ENCODE results near the gene ANKRD35. TPM values are rescaled to one million over a fixed set of nuclear protein-coding genes. Genes with fewer than 3 reads are reported as not detected.
A peak's percentile ranks its signal among the peaks of the same experiment; 100 is the strongest.

Gene ANKRD35
- total RNA-seq, 6 experiments from 2014 or later: 1.1 to 2.5 (median 1.6) TPM

- intact Hi-C loops (cut with DNase I): no loop called here
- Histone ChIP-seq H3K27ac (no peak overlapping the region), H3K4me1 (no peaks in the 10 kb centered on the region), H3K4me3 (no peak overlapping the region), H3K9me3 (no peaks in the 10 kb centered on the region), H3K36me3 (no peaks in the 10 kb centered on the region), H3K27me3 (no peaks in the 10 kb centered on the region)
- TF ChIP-seq POLR2A (IDR thresholded peaks at IDR 0.05): no peak
- no peak for TF ChIP-seq CTCF (IDR thresholded peaks at IDR 0.05)
- 84% methylated on average over 2 of the region's 2 CpGs for WGBS (ENCODE audit: insufficient coverage, low coverage, low lambda C conversion rate, missing lambda C conversion rate)
- ATAC-seq (no peak), DNase-seq (no peak)
These were observed 6.9 kb downstream of the ANKRD35 start for GRCh38 chr1:145878724-145879123.

GRCh38 chr1:145877923-145878486, 7.7 kb downstream of the ANKRD35 start:
- intact Hi-C loops (cut with DNase I): no loop called here
- no peak for TF ChIP-seq POLR2A (IDR thresholded peaks at IDR 0.05)
- no peak for TF ChIP-seq CTCF (IDR thresholded peaks at IDR 0.05)

GRCh38 chr1:145874646-145875045, 11.0 kb downstream of the ANKRD35 start:
- 100% methylated on average over 2 of the region's 12 CpGs for WGBS (ENCODE audit: insufficient coverage, low coverage, low lambda C conversion rate, missing lambda C conversion rate)
- Histone ChIP-seq H3K9me3 (no peaks in the 10 kb centered on the region), H3K27ac (no peak overlapping the region), H3K4me3 (no peak overlapping the region), H3K27me3 (no peaks in the 10 kb centered on the region), H3K36me3 (no peaks in the 10 kb centered on the region), H3K4me1 (peaks cover 0 to 16% (median 3%) of the 10 kb centered on the region in 4 donors)
- intact Hi-C loops (cut with DNase I): no loop called here
- no peak for ATAC-seq
- no peak for DNase-seq
- no peak for TF ChIP-seq POLR2A (IDR thresholded peaks at IDR 0.05)

More at GRCh38 chr1:145877923-145878486, 7.7 kb downstream of the ANKRD35 start:
- no peak overlapping the region for H3K27ac ChIP-seq
- H3K4me3 ChIP-seq: no peak overlapping the region
- H3K27me3 ChIP-seq: no peaks in the 10 kb centered on the region
- peaks cover 0 to under 1% (median 0%) of the 10 kb centered on the region in 4 donors for H3K4me1 ChIP-seq
- H3K9me3 ChIP-seq: no peaks in the 10 kb centered on the region
- H3K36me3 ChIP-seq: no peaks in the 10 kb centered on the region
- 60% methylated on average over 1 of the region's 7 CpGs for WGBS (ENCODE audit: insufficient coverage, low coverage, low lambda C conversion rate, missing lambda C conversion rate)
- DNase-seq (no peak), ATAC-seq (no peak)

GRCh38 chr1:145871994-145872924, 13.4 kb downstream of the ANKRD35 start:
- peak; percentile 74 to 86 (median 85) for DNase-seq
- TF ChIP-seq CTCF (IDR thresholded peaks at IDR 0.05): no peak
- peak; percentile 44 for TF ChIP-seq POLR2A (IDR thresholded peaks at IDR 0.05)
- Histone ChIP-seq H3K27ac (peak overlapping the region in 2 of 3 donors; percentile 49 to 52), H3K36me3 (no peaks in the 10 kb centered on the region), H3K4me3 (peak overlapping the region; percentile 43 to 68 (median 55)), H3K9me3 (no peaks in the 10 kb centered on the region), H3K27me3 (no peaks in the 10 kb centered on the region), H3K4me1 (peaks cover 0 to 16% (median 3%) of the 10 kb centered on the region in 4 donors)
- intact Hi-C loops (cut with DNase I): no loop called here
- 7% methylated on average over 26 of the region's 47 CpGs for WGBS (ENCODE audit: insufficient coverage, low coverage, low lambda C conversion rate, missing lambda C conversion rate)
- peak; percentile 91 to 93 (median 92) for ATAC-seq

GRCh38 chr1:145868232-145868631, 17.4 kb downstream of the ANKRD35 start:
- DNase-seq: no peak
- intact Hi-C loops (cut with DNase I): no loop called here
- Histone ChIP-seq H3K4me1 (peaks cover 0 to 16% (median 3%) of the 10 kb centered on the region in 4 donors), H3K27ac (no peak overlapping the region), H3K9me3 (no peaks in the 10 kb centered on the region), H3K27me3 (no peaks in the 10 kb centered on the region), H3K36me3 (no peaks in the 10 kb centered on the region), H3K4me3 (no peak overlapping the region)
- TF ChIP-seq CTCF (IDR thresholded peaks at IDR 0.05) (no peak), POLR2A (IDR thresholded peaks at IDR 0.05) (no peak)
- ATAC-seq: no peak
- WGBS (ENCODE audit: insufficient coverage, low coverage, low lambda C conversion rate, missing lambda C conversion rate): 88% methylated on average over 3 of the region's 4 CpGs
